NCI-H226 (cell line): Measurements from ENCODE around the gene CHRFAM7A.
"Not testable (repeated sequence)": the region's sequence is repeated elsewhere in the genome, so short reads cannot be mapped to it uniquely, and the experiment has no call there.

Experiments
- DNase-seq: peaks from one replicate; pipeline ENCODE4 v3.0.0-alpha.2; 2015

Gene CHRFAM7A

GRCh38 chr15:30392766-30393663 lies at the start of gene CHRFAM7A:
Gene CHRFAM7A, minus strand, starts transcription at chr15:30393540. Its CDS starts 10,189 bp downstream, at chr15:30383351.
- not testable (repeated sequence) for DNase-seq

- DNase-seq: not testable (repeated sequence)
Measured at GRCh38 chr15:30438348-30438747, 45.0 kb upstream of the CHRFAM7A start.

- DNase-seq: not testable (repeated sequence)
Measured at GRCh38 chr15:30435878-30436277, 42.5 kb upstream of the CHRFAM7A start.

- not testable (repeated sequence) for DNase-seq
Measured at GRCh38 chr15:30420723-30421122, 27.4 kb upstream of the CHRFAM7A start.

GRCh38 chr15:30414160-30414559 lies 20.8 kb upstream of the CHRFAM7A start, which contains the start of gene GOLGA8R:
Gene GOLGA8R, minus strand, starts transcription at chr15:30414260. Its CDS starts 98 bp downstream, at chr15:30414162.
- not testable (repeated sequence) for DNase-seq

- DNase-seq: not testable (repeated sequence)
Measured at GRCh38 chr15:30407636-30408035, 14.3 kb upstream of the CHRFAM7A start.

GRCh38 chr15:30398988-30399387 lies 5.6 kb upstream of the CHRFAM7A start:
- DNase-seq: not testable (repeated sequence)

- not testable (repeated sequence) for DNase-seq
Measured at GRCh38 chr15:30393664-30393991, 288 bp upstream of the CHRFAM7A start.

GRCh38 chr15:30386318-30386887 lies 6.9 kb downstream of the CHRFAM7A start:
- DNase-seq: not testable (repeated sequence)

- DNase-seq: not testable (repeated sequence)
Measured at GRCh38 chr15:30377082-30377413, 16.3 kb downstream of the CHRFAM7A start.

GRCh38 chr15:30376375-30377081 lies 16.8 kb downstream of the CHRFAM7A start:
- not testable (repeated sequence) for DNase-seq

GRCh38 chr15:30375872-30376271 lies 17.5 kb downstream of the CHRFAM7A start:
- not testable (repeated sequence) for DNase-seq

GRCh38 chr15:30374862-30375261 lies 18.5 kb downstream of the CHRFAM7A start:
- not testable (repeated sequence) for DNase-seq

GRCh38 chr15:30368271-30368670 lies 25.1 kb downstream of the CHRFAM7A start:
- DNase-seq: not testable (repeated sequence)

GRCh38 chr15:30367246-30367645 lies 26.1 kb downstream of the CHRFAM7A start:
- not testable (repeated sequence) for DNase-seq

- not testable (repeated sequence) for DNase-seq
Measured at GRCh38 chr15:30361404-30361803, 31.9 kb downstream of the CHRFAM7A start.

- DNase-seq: not testable (repeated sequence)
Measured at GRCh38 chr15:30360990-30361389, 32.4 kb downstream of the CHRFAM7A start.

GRCh38 chr15:30355043-30355442 lies 38.3 kb downstream of the CHRFAM7A start:
- DNase-seq: not testable (repeated sequence)

GRCh38 chr15:30349803-30350202 lies 43.5 kb downstream of the CHRFAM7A start:
- DNase-seq: not testable (repeated sequence)

- not testable (repeated sequence) for DNase-seq
Measured at GRCh38 chr15:30336584-30336983, 56.8 kb downstream of the CHRFAM7A start.

- DNase-seq: not testable (repeated sequence)
Measured at GRCh38 chr15:30334152-30334551, 59.2 kb downstream of the CHRFAM7A start.

- DNase-seq: not testable (repeated sequence)
Measured at GRCh38 chr15:30326145-30326544, 67.2 kb downstream of the CHRFAM7A start.

- not testable (repeated sequence) for DNase-seq
Measured at GRCh38 chr15:30321063-30321462, 72.3 kb downstream of the CHRFAM7A start.
